Renal cortical epithelial cell (primary cell): ENCODE measurements around the gene TRIO. TPM values are rescaled to one million over a fixed set of nuclear protein-coding genes. Genes with fewer than 3 reads are reported as not detected.

Experiments
- DNase-seq: peaks from one replicate; pipeline ENCODE4 v3.0.0-alpha.2; 2011; ENCODE audit warnings: low read depth
- total RNA-seq: library from RNA; depleted of rRNA; stranded (reverse); fragments of >200 nt; gene quantifications from 2 replicates; pipeline ENCODE4 v1.2.3, GENCODE V29; 2014

TRIO gene
- total RNA-seq, 1 donor from 2014 or later: 408 TPM

- no peak for DNase-seq
These were observed 182.2 kb downstream of the TRIO start for GRCh38 chr5:14325369-14325768.

DNA sequence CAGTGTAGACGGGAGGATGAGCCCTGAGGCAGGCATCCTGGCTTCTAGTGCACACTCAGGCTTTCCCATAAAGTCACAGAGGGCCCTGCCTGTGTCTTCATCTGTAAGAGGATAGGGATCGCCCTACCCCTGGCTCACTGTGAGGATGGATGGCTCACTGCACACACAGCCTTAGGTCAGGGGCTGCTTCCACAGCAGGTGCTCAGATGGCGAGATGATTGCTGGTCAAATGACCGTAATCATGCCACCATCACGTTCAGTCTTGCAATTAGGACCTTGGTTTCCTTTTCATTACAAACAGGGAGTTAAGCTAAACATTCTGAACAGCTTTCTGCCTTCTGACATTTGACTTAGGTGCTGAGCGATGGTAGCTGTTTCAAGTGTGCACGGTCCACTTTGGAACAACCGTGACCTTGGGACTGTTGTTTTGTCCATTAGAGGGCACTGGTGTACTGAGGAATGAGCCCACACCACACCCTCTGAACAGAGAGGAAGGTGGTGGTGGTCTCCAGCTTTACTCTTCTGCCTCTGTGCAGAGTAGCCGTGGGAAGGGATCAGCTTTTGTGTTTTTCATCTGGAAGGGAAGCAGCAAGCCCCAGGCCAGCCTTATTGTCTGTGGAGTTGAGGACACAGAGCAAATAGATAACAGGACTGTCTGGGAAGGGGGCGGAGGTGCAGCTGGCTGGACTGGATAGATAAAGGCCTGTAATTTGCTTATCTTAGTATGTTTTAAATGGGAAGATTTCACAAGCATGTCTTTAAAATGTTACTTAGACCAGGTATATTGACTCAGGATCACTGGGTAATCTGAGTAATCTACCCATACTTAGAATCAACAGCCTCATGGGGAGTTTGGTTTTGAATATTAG is 183.1 kb downstream of the TRIO start:
- DNase-seq: no peak

- peak; percentile 12 for DNase-seq
These were observed 184.5 kb downstream of the TRIO start for GRCh38 chr5:14327624-14328023.

GRCh38 chr5:14328144-14328543 is 185.0 kb downstream of the TRIO start:
- no peak for DNase-seq

DNA sequence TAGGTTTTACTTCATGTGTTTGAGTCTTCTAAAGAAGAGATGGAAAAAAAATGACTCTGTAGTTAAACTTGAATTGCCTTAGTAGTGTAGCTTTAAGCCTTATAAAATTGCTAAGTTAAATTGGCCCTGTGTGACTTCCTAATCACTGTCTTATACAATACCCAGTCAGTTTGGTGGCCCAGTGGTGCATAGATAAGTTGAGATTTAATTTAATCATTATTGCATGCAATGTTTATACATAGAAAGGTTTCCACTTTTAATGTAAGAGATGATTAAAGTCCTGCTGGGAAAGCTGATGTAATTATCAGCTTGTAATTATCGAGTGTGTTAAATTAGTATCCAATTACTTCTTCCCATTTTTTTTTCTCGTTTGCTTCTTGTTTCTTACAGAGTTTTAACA is 187.1 kb downstream of the TRIO start:
- DNase-seq: no peak

GRCh38 chr5:14330729-14331385 is 187.7 kb downstream of the TRIO start:
- no peak for DNase-seq

DNA sequence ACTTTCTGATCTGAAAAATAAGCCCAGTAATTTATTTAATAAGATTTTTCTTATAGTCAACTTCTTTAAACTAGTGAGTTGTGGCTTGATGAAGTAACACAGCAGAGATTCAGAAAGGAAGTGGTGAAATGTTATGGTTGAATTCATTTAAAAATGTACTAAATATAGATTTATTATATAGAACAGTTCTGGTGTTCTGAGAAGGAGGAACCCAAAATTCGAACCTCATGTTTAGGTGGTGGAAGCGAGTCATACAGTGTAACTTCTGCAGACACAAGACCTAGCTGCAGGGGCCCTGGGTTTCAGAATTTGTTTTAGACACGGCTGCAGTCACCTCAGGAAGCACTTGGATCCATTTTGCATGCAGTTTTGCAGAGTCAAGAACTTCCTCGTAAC is 188.2 kb downstream of the TRIO start:
- no peak for DNase-seq

GRCh38 chr5:14332038-14332631 is 189.0 kb downstream of the TRIO start:
- no peak for DNase-seq

- DNase-seq: no peak
These were observed 189.6 kb downstream of the TRIO start for GRCh38 chr5:14332746-14333145.

- no peak for DNase-seq
These were observed 194.5 kb downstream of the TRIO start for GRCh38 chr5:14337593-14337992.

GRCh38 chr5:14339468-14339867 is 196.3 kb downstream of the TRIO start:
- no peak for DNase-seq

DNA sequence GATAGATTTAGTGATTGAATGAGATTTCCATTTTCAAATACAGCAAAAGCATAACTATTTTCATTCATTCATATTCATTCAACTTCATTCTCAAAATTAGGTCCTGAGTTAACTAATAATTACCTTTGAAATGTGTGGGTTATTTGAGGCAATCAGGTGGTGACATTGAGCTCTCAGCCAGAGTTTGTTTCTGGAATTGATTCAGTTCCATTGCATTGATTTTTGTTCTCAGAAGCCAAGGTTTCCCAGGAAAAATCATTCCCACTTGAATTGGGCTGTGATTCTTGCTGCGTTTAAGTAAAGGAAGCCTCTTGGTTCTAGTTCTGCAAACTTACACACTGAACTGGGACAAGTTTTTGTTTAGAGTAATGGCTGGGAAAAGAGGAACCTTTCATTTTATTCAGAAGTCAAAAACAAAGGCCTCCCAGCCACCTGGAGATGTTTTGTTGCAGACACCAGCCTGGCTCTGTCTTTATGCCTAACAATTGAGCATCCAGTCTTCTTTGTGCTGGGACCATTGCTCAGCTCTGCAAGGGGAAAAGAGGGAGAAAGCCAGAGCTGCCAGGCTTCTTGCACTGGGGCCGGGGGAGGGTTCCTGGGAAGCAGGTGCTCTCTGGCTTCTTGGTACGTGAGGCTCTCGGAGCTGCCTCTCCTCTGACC is 198.6 kb downstream of the TRIO start:
- DNase-seq: no peak

DNA sequence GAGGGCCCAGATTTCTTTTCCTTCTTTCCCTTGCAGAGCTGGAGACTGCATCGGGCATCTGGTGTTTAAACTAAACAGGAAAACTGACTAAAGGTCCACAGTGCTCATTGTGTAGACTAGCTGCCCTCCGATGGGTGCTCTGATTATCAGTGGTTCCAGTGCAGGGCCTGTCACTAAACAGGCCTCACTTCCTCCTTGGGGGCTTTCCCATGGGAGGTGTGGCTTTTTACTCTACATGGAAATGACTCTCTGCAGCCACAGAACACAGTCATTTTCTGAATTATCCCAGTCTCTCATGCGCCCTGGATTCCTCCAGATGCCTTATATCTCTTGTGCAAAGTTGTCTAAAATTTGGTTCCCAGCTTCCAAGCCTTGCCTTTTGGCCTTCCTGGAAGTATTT is 199.2 kb downstream of the TRIO start:
- DNase-seq: peak; percentile 5

GRCh38 chr5:14343376-14343775 is 200.2 kb downstream of the TRIO start:
- no peak for DNase-seq

DNA sequence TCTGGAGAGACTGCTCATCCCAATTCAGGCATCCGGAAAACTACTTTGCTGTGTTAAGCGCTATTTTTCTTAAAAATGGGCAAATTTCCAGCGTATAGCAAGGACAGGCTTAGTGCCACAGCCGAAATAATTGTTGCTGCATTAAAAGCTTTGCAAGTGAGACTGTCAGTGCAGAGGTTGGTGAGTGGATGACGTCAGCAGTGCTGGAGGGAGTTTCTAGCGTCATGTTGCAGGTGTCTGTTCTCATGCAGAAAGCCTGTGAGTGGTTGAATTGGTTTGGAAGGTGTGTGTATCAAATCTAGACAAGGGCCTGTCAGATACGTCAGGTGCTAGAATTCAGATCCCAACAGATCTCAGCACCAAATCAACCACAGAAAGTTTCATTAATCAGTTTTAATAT is 204.4 kb downstream of the TRIO start:
- DNase-seq: no peak

DNA sequence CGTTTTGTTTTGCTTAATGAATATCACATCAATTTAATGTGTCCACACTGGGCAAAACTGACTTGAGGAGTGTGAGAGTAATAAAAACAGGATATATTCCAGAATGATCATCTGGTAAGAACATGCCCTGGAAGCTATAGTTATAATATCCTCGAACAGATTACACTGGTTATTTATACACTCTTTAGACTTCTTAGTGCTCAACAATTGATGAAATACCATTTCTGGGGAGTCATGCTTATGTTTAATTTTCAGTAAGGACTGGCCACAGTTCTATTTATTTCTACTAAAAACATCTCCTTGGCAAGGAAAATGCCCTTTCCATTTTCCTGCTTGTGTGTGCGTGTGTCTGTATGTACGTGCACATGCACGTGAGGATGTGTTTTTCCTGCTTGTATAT is 205.0 kb downstream of the TRIO start:
- DNase-seq: no peak

- no peak for DNase-seq
These were observed 205.9 kb downstream of the TRIO start for GRCh38 chr5:14349029-14349428.

DNA sequence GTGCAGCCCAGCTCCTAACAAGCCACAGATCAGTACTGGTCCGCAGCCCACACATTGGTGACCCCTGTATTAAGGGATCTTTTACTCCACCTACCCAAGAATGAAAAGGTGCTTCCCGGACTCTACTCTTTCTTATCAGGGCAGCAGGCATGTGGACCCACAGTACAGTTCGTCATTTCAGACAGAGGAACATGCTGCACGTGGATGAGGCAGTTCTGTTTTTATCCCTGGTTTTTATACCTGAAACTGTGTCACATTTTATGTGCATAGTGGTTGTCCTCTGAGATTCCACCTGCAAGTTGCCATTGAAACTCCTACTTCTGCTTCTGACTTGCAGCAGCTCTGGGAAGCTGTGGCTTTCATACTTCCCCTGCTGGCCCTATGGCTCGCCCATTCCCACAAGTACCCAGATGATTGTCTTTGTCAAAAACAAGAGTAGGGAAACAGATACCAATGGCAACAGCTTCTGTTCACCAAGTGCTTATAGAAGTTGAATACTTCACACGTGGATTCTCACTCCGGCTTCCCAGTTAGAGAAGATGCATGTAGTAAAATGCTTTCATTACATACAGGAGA is 208.0 kb downstream of the TRIO start:
- no peak for DNase-seq

DNA sequence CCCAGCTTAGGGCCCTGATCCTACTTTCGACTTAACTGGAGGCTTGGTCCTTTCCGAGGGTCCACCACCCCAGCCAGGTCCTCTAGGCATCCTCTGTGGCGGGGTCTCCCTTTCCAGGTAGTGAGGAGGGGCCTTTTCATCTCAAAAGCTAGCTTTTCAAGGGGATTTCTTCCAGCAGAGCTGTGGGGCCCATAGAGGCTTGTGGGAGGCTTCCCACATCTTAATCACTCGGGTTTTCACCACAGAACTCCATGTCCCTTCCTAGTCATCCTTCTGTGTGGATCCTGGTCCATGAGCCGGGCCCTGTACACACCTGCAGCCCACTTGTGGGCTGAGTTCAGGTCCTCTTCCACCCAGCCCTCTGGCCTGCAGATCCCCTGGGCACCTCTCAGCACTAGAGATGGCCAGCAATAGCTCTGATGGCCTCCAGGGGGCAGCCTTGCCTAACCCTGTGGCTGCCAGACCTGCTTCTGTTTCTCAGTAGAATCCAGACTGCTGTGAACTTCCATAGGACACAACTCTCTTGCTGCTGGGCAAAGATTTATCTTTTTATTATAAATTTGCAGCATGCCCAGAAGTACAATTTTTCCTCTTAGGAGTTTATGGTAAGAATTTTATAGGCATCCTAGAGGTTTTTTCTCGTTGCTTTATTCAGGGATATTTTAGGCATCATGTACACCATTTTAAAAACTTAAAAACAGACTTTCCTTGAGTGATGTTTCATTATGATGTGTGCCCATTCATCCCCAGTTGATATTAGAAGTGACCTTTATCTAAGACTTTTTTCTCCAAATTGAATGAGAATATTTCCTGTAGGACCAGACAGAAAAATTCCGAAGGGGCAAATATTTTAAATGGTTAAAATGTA is 208.9 kb downstream of the TRIO start:
- DNase-seq: peak; percentile 52

- no peak for DNase-seq
These were observed 210.8 kb downstream of the TRIO start for GRCh38 chr5:14353726-14354474.
